Activated CD8-positive, alpha-beta memory T cell treated with anti-CD3 and anti-CD28 coated beads, Interleukin-2, amount 10 ng/mL, durations not matched to agents 7 days and 5 days (primary cell): ENCODE measurements around the gene SLC16A3. TPM values are rescaled to one million over a fixed set of nuclear protein-coding genes. Genes with fewer than 3 reads are reported as not detected.

Source experiments
- ATAC-seq: fragments of 150-1000 bp; cut with Tn5 transposase; one replicate; pipeline ENCODE4 v1.10.0; 2021; ENCODE audit warnings: moderate library complexity
- CTCF ChIA-PET: fragments of 350-600 bp; sonication (Branson Sonifier 250); formaldehyde crosslinking; loops from one replicate; lab custom pipeline; 2021; ENCODE audit warnings: antibody characterized with exemption; lab: Charles Lee
- DNase-seq: peaks from one replicate; pipeline ENCODE4 v3.0.0-alpha.2; 2020
- H3K27ac Mint-ChIP-seq: one replicate; pipeline ENCODE4 v1.8.0; 2021; ENCODE audit warnings: mild to moderate bottlenecking, mixed read lengths
- H3K27me3 Mint-ChIP-seq: one replicate; pipeline ENCODE4 v1.8.0; 2021; ENCODE audit warnings: mixed read lengths
- H3K36me3 Mint-ChIP-seq: one replicate; pipeline ENCODE4 v1.8.0; 2021; ENCODE audit warnings: mild to moderate bottlenecking, mixed read lengths
- H3K4me1 Mint-ChIP-seq: one replicate; pipeline ENCODE4 v1.8.0; 2021; ENCODE audit warnings: mixed read lengths
- H3K4me3 Mint-ChIP-seq: one replicate; pipeline ENCODE4 v1.8.0; 2021; ENCODE audit warnings: mild to moderate bottlenecking, moderate library complexity, mixed read lengths
- H3K9me3 Mint-ChIP-seq: one replicate; pipeline ENCODE4 v1.8.0; 2022; ENCODE audit warnings: low read depth, mixed read lengths
- total RNA-seq, 2 experiments: library from RNA; stranded (reverse); gene quantifications; one replicate each; pipeline ENCODE4 v1.2.3, GENCODE V29; 2021

The SLC16A3 gene
- total RNA-seq, 2 experiments from 2014 or later = 119 to 148 TPM

- DNase-seq (peak; percentile 52), ATAC-seq (no peak)
- Mint-ChIP-seq H3K36me3 (peaks cover 3% of the 10 kb centered on the region), H3K4me1 (peaks cover 22% of the 10 kb centered on the region), H3K9me3 (no peaks in the 10 kb centered on the region), H3K4me3 (peak overlapping the region; percentile 87), H3K27ac (peak overlapping the region; percentile 87), H3K27me3 (no peaks in the 10 kb centered on the region)
- CTCF ChIA-PET = interaction anchor here (0.7 to 2.8 kb wide), 8 partner anchors 8 to 62 kb away, joined by 3 to 14 read pairs (median 4); no protein-coding TSS in a partner anchor
Observed at GRCh38 chr17:82229698-82230608, 1.1 kb downstream of the SLC16A3 start.

DNA sequence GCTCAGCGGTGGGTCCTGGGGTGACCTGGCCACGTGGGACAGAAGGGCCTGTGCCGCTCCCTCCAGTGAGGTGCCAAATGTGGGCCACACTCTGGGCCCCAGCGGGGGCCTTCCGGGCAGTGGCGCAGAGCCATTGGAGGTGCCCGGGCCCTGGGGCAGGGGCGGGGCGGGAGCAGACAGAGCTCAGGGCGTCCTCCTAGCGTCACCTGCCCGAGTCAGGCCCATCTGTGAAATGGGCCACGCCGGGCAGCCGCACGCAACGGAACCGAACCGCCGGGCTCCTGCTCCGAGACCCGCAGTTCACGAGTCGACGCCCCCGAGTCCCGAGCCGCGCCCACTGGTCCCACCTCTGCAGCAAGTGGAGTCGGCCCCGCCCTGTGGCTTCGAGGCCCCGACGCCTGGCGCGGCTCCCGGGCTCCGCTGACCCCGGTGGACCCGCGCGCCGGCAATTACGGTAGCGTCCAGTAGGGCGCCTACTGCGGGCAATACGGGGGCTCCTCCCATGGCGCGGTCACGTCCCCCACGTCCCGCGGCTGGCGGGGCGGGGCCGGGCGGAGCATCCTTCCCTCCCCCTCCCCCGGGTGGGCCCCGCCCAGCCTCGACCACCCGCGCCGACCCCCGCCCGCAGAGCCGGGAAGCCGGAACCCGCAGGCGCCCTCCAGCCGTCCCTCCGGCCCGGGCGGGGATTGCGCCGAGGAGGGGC lies 1.9 kb downstream of the SLC16A3 start:
- Mint-ChIP-seq H3K27me3 (no peaks in the 10 kb centered on the region), H3K9me3 (no peaks in the 10 kb centered on the region), H3K36me3 (peaks cover 3% of the 10 kb centered on the region), H3K4me3 (peak overlapping the region; percentile 87), H3K27ac (peak overlapping the region; percentile 87), H3K4me1 (peaks cover 27% of the 10 kb centered on the region)
- CTCF ChIA-PET = interaction anchor here (0.9 to 2.8 kb wide), 3 partner anchors 7 to 200 kb away, joined by 4 to 14 read pairs (median 6); no protein-coding TSS in a partner anchor
- DNase-seq (peak; percentile 84), ATAC-seq (peak; percentile 50)

DNA sequence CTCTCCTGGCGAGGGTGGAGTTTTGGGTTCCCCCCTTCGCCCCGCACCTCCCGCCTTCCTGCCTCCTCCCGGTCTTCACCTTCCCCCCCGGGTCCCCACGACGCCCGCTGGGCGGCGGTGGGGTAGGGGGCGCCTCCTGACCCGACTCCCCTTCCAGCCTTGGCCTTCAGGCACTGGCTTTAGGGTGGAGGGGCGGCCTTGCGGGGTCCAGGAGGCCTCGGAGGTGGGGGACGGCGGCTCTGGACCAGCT lies 2.4 kb downstream of the SLC16A3 start:
- CTCF ChIA-PET = interaction anchor here (0.9 to 1.7 kb wide), 2 partner anchors 86 to 201 kb away, joined by 3 to 4 read pairs; partner anchors contain the start of gene CD7
- Mint-ChIP-seq H3K27me3 (no peaks in the 10 kb centered on the region), H3K4me3 (peak overlapping the region; percentile 87)

DNA sequence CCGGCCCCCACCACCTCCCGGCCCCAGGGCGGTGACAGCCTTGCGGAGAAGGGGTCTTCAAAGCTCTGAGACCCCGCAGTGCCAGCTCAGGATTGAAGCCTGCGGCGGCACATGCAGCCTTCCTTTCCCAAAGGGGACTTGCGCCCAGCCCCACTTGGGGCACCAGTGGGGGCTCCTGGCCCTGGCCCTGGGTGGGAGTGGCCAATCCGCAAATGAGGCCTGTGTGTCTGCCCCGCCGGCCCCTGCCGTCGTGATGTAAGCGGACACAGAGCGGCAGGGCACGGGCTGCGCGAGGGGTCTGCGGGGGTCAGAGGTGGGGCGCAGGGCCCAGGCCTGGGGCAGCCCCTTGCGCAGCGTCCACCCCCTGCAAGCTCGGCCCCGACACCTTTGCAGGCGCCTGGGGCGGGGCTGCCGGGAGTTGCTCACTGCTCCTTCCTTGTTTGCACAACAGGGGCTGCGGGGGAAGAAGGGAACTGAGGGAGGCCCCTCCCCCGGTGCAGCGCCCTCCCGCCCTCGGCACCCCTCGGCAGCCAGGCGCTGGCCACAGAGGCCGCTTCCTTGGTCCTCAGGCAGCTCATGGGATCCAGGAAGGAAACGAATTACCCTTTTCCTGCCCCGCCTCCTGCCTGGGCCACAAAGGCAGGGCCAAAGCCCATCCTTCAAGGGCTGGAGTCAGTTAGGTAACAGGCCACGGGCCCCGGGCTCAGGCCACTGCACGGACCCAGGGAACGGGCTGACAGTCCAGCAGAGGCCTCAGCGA lies 2.9 kb downstream of the SLC16A3 start:
- Mint-ChIP-seq H3K27ac (no peak overlapping the region), H3K4me3 (peak overlapping the region; percentile 87)
- CTCF ChIA-PET = interaction anchor here (0.9 to 1.7 kb wide), 2 partner anchors 86 to 201 kb away, joined by 3 to 4 read pairs; partner anchors contain the start of gene CD7

More for the DNA sequence above, 2.4 kb downstream of the SLC16A3 start:
- H3K9me3 Mint-ChIP-seq = no peaks in the 10 kb centered on the region
- ATAC-seq (peak; percentile 20), DNase-seq (no peak)
- H3K4me1 Mint-ChIP-seq = peaks cover 31% of the 10 kb centered on the region
- H3K27ac Mint-ChIP-seq = no peak overlapping the region
- peaks cover 6% of the 10 kb centered on the region for H3K36me3 Mint-ChIP-seq

GRCh38 chr17:82232322-82232820 lies 3.5 kb downstream of the SLC16A3 start:
- Mint-ChIP-seq H3K27ac (no peak overlapping the region), H3K9me3 (no peaks in the 10 kb centered on the region), H3K36me3 (peaks cover 8% of the 10 kb centered on the region), H3K4me1 (peaks cover 33% of the 10 kb centered on the region), H3K27me3 (no peaks in the 10 kb centered on the region), H3K4me3 (no peak overlapping the region)
- CTCF ChIA-PET = interaction anchor here (0.9 to 1.7 kb wide), 2 partner anchors 85 to 202 kb away, joined by 3 to 4 read pairs; partner anchors contain the start of gene CD7
- DNase-seq = no peak
- no peak for ATAC-seq

More for the DNA sequence above, 2.9 kb downstream of the SLC16A3 start:
- Mint-ChIP-seq H3K36me3 (peaks cover 8% of the 10 kb centered on the region), H3K27me3 (no peaks in the 10 kb centered on the region), H3K4me1 (peaks cover 35% of the 10 kb centered on the region), H3K9me3 (no peaks in the 10 kb centered on the region)
- ATAC-seq = no peak
- peak; percentile 64 for DNase-seq

DNA sequence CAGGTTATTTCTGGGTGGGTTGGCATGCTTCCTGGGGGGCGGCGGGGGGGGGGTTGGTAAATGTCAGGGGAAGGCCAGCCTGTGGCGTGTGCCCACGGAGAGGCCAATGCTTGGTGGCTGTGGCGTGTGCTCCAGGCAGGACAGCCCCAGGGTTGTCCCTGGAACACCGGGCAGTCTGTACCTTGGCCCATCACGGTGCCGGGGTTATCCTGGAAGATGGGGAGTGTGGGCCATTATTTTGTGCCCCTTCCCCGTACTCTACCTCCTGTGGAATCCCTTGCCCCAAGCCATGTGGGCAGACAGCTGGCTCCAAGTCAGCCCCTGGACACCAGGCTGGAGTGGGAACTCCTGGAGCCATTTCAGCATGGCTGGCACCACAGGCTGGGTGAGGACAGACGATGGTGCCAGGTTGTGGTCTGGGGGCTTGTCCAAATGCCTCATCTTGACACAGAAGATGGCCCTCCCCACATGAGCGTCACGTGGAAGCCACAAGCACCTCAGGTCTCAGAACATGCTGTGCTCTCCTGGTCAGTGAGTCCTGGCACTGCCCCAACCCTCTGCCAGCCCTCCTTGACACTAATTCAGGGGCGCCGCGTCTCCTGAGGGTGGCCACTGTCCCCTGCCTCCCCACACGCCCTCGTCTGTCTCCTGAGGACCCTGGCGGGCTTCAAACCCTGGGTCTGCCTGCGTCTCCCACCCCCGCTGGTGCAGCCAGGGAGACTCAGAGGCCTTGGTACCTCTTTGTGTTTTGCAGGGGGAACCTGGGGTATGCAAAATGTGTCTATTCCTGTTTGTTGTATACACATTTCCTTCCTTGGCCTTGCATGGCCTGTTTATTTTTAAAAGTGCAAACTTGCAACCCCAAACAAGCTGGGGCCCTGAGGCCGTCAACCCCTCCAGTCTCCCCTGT lies 4.3 kb downstream of the SLC16A3 start:
- H3K9me3 Mint-ChIP-seq = no peaks in the 10 kb centered on the region
- ATAC-seq (no peak), DNase-seq (no peak)
- H3K27ac Mint-ChIP-seq = peak overlapping the region; percentile 57
- H3K27me3 Mint-ChIP-seq = no peaks in the 10 kb centered on the region
- H3K4me3 Mint-ChIP-seq = no peak overlapping the region
- peaks cover 11% of the 10 kb centered on the region for H3K36me3 Mint-ChIP-seq
- H3K4me1 Mint-ChIP-seq = peaks cover 36% of the 10 kb centered on the region
- CTCF ChIA-PET = interaction anchor here (1.1 kb wide), 1 partner anchor 105 kb away, joined by 3 read pairs; no protein-coding TSS in a partner anchor

DNA sequence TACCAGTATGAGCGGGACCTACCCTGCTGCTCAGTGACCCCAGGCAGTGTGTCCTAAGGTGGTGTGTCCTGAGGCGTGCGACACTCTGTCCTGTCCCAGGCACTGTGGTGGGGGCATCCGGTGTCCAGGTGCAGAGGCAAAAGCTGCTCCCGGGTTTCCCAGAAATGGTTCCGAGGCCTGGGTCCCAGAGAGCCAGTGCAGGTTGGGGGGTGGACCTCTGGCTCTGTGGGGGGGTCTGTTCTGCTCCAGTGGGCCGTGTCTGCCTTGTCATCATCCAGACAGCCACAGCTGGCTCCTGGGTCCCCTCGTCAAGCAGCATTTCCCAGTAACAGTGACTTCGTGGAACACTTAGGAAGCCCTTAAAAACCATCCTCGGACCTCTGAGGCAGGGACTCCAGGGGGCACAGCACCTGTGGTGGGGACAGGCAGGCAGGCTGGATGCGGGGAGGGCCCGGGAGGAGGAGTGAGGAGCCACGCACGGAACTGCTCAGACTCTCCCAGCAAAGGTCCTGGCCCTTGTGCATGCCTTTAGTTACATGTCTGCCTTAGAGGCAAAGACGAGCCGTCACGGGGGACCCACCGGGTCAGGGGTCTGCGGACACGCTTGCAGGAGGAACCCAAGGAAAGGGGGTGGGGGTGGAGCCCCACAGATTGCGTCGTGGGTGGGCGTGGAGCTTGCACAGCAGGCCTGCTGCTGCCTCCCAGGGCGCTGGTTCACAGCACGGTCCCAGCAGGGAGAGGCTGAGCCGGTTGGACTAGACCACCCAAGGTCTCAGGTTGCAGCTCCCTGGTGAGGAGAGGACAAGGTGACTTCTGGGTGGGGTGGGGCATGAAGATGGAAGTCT lies 5.6 kb downstream of the SLC16A3 start:
- CTCF ChIA-PET = interaction anchor here (1.1 to 5.3 kb wide), 4 partner anchors 65 to 185 kb away, joined by 3 to 48 read pairs (median 12); no protein-coding TSS in a partner anchor
- no peak for ATAC-seq
- Mint-ChIP-seq H3K27ac (no peak overlapping the region), H3K4me3 (no peak overlapping the region), H3K4me1 (peaks cover 48% of the 10 kb centered on the region), H3K36me3 (peaks cover 14% of the 10 kb centered on the region), H3K27me3 (no peaks in the 10 kb centered on the region), H3K9me3 (no peaks in the 10 kb centered on the region)
- DNase-seq = no peak

DNA sequence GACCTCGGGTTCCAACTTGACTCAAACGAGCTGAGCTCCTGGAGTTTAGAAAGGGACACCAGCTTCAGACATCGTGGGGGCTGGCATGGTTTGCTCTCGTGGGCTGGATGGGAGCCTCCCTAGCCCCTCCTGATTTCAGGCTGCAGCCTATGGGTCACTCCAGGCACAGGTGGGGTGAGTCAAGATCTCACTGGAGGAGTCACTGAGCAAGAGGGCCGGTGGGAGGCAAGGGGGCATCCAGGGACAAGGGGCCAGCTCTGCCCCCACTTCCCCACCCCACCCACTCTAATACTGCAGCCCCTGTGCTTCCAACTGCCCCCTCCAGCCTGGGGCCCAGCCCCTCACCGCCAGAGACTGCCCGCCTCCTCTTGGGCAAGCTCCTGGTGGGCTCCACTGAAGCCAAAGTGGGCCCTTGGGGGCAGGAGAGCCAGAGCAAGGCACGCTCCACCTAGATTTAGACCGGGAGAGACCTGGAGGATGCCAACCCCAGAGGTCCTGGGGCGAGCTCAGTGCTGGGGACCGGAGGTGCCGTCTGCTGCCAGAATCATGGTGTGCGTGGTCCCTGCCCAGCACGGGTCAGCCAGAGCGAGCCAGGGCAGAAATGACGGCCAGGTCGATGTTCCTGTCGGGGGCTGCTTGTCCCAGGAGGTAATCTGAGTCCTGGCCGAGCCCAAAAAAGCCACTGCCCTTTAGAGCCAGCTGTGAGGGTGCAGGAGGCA lies 6.4 kb downstream of the SLC16A3 start:
- Mint-ChIP-seq H3K4me1 (peaks cover 54% of the 10 kb centered on the region), H3K36me3 (peaks cover 11% of the 10 kb centered on the region), H3K27ac (no peak overlapping the region), H3K9me3 (no peaks in the 10 kb centered on the region), H3K27me3 (no peaks in the 10 kb centered on the region), H3K4me3 (no peak overlapping the region)
- no peak for ATAC-seq
- CTCF ChIA-PET = interaction anchor here (0.7 to 5.3 kb wide), 19 partner anchors 9 to 198 kb away, joined by 3 to 48 read pairs (median 5); partner anchors contain the start of genes CD7, DCXR and SECTM1
- no peak for DNase-seq

- Mint-ChIP-seq H3K27me3 (no peaks in the 10 kb centered on the region), H3K27ac (no peak overlapping the region), H3K36me3 (peaks cover 11% of the 10 kb centered on the region), H3K4me1 (peaks cover 59% of the 10 kb centered on the region), H3K9me3 (no peaks in the 10 kb centered on the region), H3K4me3 (no peak overlapping the region)
- CTCF ChIA-PET = interaction anchor here (0.7 to 5.3 kb wide), 29 partner anchors 10 to 319 kb away, joined by 3 to 48 read pairs (median 5); partner anchors contain the start of genes CD7, CENPX, CSNK1D and DCXR
- ATAC-seq = no peak
- no peak for DNase-seq
Observed at GRCh38 chr17:82235775-82236141, 6.9 kb downstream of the SLC16A3 start.

GRCh38 chr17:82236142-82236971 lies 7.5 kb downstream of the SLC16A3 start:
- no peak overlapping the region for H3K4me3 Mint-ChIP-seq
- CTCF ChIA-PET = interaction anchor here (0.8 to 5.3 kb wide), 27 partner anchors 10 to 318 kb away, joined by 3 to 48 read pairs (median 5); partner anchors contain the start of genes CD7, CENPX, CSNK1D and DCXR
- H3K36me3 Mint-ChIP-seq = peaks cover 11% of the 10 kb centered on the region
- H3K4me1 Mint-ChIP-seq = peaks cover 63% of the 10 kb centered on the region
- ATAC-seq (peak; percentile 21), DNase-seq (peak; percentile 75)
- no peak overlapping the region for H3K27ac Mint-ChIP-seq
- H3K27me3 Mint-ChIP-seq = no peaks in the 10 kb centered on the region
- H3K9me3 Mint-ChIP-seq = no peaks in the 10 kb centered on the region
